ENCODE results near the gene CBARP. TPM values are rescaled to one million over a fixed set of nuclear protein-coding genes. Genes with fewer than 3 reads are reported as not detected.
A peak's percentile ranks its signal among the peaks of the same experiment; 100 is the strongest.

The CBARP gene
- total and polyA plus RNA-seq, 7 donors: 0.41 to 19.0 (median 0.88) TPM

GRCh38 chr19:1261538-1261797 is 23.7 kb upstream of the CBARP start:
- H3K4me1 ChIP-seq: peaks cover 47% of the 10 kb centered on the region
- TF ChIP-seq CTCF (IDR thresholded peaks at IDR 0.05): no peak
- ATAC-seq: no peak
- H3K4me3 ChIP-seq: peak overlapping the region; percentile 78
- no peaks in the 10 kb centered on the region for H3K27me3 ChIP-seq (ENCODE audit: insufficient read depth in 3 of 3, low read length in 2 of 3)
- peak overlapping the region; percentile 85 for H3K27ac ChIP-seq
- DNase-seq: peak in 1 of 2 donors; percentile 62
- intact Hi-C loops (cut with DNase I): no loop called here
- H3K36me3 ChIP-seq (ENCODE audit: insufficient read depth in 1 of 2, low read depth in 1 of 2): peaks cover 0 to 21% of the 10 kb centered on the region in 2 donors
- H3K9me3 ChIP-seq: no peaks in the 10 kb centered on the region
- 8 to 20% (median 13%) methylated on average over 14 of the region's 14 CpGs for WGBS, 3 donors

DNA sequence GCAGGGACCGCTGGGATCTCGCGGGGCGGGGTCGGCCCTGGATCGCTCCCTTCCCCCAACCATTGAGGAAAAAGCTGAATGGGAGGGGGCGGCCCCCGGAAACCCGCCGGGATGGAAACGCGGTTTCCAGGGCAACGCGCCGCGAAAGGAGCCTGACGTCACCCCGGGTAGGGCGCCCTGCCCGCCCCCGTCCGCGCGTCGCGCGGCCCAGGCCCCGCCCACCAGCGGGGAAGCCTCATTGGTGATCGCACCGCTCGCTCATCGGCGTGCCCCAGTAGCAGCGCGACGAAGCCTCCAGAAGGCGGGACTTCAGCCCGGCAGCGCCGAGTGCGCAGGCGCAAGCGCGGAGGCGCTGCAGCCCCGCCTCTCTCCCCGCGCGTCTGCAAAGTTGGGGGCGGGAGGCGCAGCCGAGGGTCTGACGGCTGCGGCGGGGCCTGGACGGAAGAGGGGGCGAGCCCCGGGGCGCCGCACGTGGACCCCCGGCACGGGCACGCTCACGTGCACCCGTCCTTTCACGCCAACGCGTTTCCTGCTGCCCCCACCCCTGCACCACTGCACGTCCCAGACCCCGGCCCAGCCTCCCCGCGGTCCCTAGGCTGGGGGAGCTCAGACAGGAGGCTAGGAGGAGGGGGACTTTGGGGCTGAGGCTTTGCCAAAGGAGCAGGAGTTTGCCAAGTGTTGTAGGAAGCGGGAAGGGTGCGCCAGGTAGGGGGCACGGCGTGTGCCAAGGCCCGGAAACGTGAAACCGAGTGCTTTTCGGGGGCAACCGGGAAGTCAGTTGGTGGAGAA is 23.1 kb upstream of the CBARP start:
- no peak for TF ChIP-seq CTCF (IDR thresholded peaks at IDR 0.05)
- DNase-seq (peak; percentile 96 to 99), ATAC-seq (peak; percentile 67 to 84 (median 76))
- H3K4me1 ChIP-seq: peaks cover 46% of the 10 kb centered on the region
- H3K36me3 ChIP-seq (ENCODE audit: insufficient read depth in 1 of 2, low read depth in 1 of 2): peaks cover 0 to 26% of the 10 kb centered on the region in 2 donors
- H3K27me3 ChIP-seq (ENCODE audit: insufficient read depth in 3 of 3, low read length in 2 of 3): no peaks in the 10 kb centered on the region
- peak overlapping the region; percentile 78 for H3K4me3 ChIP-seq
- 0 to 1% (median 0%) methylated on average over 73 to 83 of the region's 83 CpGs for WGBS, 3 donors
- H3K27ac ChIP-seq: peak overlapping the region; percentile 85
- no peaks in the 10 kb centered on the region for H3K9me3 ChIP-seq
- intact Hi-C loops (cut with DNase I): no loop called here

- Histone ChIP-seq H3K4me3 (peak overlapping the region; percentile 78), H3K27ac (peak overlapping the region; percentile 85), H3K4me1 (peaks cover 52% of the 10 kb centered on the region), H3K27me3 (ENCODE audit: insufficient read depth in 3 of 3, low read length in 2 of 3) (no peaks in the 10 kb centered on the region), H3K36me3 (ENCODE audit: insufficient read depth in 1 of 2, low read depth in 1 of 2) (peaks cover 7 to 34% of the 10 kb centered on the region in 2 donors), H3K9me3 (no peaks in the 10 kb centered on the region)
- intact Hi-C loops (cut with DNase I): no loop called here
- peak; percentile 4 to 13 (median 12) for ATAC-seq
- 25 to 32% (median 28%) methylated on average over 28 to 33 of the region's 33 CpGs for WGBS, 3 donors
- peak in 1 of 2 donors; percentile 60 for DNase-seq
- no peak for TF ChIP-seq CTCF (IDR thresholded peaks at IDR 0.05)
Observed at GRCh38 chr19:1259876-1260748, 22.3 kb upstream of the CBARP start.

GRCh38 chr19:1259206-1259875 is 21.5 kb upstream of the CBARP start:
- H3K36me3 ChIP-seq (ENCODE audit: insufficient read depth in 1 of 2, low read depth in 1 of 2): peaks cover 10 to 42% of the 10 kb centered on the region in 2 donors
- ATAC-seq (peak in 3 of 4 donors; percentile 16 to 26 (median 23)), DNase-seq (peak; percentile 78 to 89)
- intact Hi-C loops (cut with DNase I): no loop called here
- H3K27ac ChIP-seq: peak overlapping the region; percentile 85
- TF ChIP-seq CTCF (IDR thresholded peaks at IDR 0.05): no peak
- H3K27me3 ChIP-seq (ENCODE audit: insufficient read depth in 3 of 3, low read length in 2 of 3): no peaks in the 10 kb centered on the region
- H3K9me3 ChIP-seq: no peaks in the 10 kb centered on the region
- WGBS, 3 donors: 22 to 34% (median 28%) methylated on average over 16 to 17 of the region's 17 CpGs
- peak overlapping the region; percentile 37 for H3K4me3 ChIP-seq
- H3K4me1 ChIP-seq: peaks cover 57% of the 10 kb centered on the region

All from psoas muscle (tissue), 8 donors.